Body of pancreas (tissue), 4 donors: ENCODE measurements around the gene LMNTD1.

Experiments used
- CTCF ChIP-seq, 7 experiments: fragments of 450-650 bp in 4 of 7; fragments of 200-600 bp in 3 of 7; sonication (generic) in 3 of 7; IDR thresholded peaks; one replicate each; pipeline ENCODE4 v1.5.1; 2016 to 2019; ENCODE audit warnings: antibody characterized with exemption in 7 of 7
- POLR2A ChIP-seq, 3 donors: fragments of 450-650 bp; IDR thresholded peaks; one replicate each; pipeline ENCODE4 v1.6.1; 2016; ENCODE audit warnings: antibody characterized with exemption in 3 of 3, mild to moderate bottlenecking in 2 of 3

GRCh38 chr12:25469861-25470260 is 83.2 kb downstream of the LMNTD1 start:
- TF ChIP-seq POLR2A (IDR thresholded peaks at IDR 0.05) (no peak), CTCF (IDR thresholded peaks at IDR 0.05) (no peak)
